HG03175 (cell line): ENCODE measurements around the gene IPO13.
A peak's percentile ranks its signal among the peaks of the same experiment; 100 is the strongest.

ENCODE experiments used
- ATAC-seq: cut with Tn5 transposase; IDR thresholded peaks from one replicate; pipeline ENCODE4 v1.9.1; 2021; ENCODE audit warnings: mild to moderate bottlenecking, moderate library complexity; ENCODE audit not compliant: unreplicated experiment

IPO13 gene, protein sequence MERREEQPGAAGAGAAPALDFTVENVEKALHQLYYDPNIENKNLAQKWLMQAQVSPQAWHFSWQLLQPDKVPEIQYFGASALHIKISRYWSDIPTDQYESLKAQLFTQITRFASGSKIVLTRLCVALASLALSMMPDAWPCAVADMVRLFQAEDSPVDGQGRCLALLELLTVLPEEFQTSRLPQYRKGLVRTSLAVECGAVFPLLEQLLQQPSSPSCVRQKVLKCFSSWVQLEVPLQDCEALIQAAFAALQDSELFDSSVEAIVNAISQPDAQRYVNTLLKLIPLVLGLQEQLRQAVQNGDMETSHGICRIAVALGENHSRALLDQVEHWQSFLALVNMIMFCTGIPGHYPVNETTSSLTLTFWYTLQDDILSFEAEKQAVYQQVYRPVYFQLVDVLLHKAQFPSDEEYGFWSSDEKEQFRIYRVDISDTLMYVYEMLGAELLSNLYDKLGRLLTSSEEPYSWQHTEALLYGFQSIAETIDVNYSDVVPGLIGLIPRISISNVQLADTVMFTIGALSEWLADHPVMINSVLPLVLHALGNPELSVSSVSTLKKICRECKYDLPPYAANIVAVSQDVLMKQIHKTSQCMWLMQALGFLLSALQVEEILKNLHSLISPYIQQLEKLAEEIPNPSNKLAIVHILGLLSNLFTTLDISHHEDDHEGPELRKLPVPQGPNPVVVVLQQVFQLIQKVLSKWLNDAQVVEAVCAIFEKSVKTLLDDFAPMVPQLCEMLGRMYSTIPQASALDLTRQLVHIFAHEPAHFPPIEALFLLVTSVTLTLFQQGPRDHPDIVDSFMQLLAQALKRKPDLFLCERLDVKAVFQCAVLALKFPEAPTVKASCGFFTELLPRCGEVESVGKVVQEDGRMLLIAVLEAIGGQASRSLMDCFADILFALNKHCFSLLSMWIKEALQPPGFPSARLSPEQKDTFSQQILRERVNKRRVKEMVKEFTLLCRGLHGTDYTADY

DNA sequence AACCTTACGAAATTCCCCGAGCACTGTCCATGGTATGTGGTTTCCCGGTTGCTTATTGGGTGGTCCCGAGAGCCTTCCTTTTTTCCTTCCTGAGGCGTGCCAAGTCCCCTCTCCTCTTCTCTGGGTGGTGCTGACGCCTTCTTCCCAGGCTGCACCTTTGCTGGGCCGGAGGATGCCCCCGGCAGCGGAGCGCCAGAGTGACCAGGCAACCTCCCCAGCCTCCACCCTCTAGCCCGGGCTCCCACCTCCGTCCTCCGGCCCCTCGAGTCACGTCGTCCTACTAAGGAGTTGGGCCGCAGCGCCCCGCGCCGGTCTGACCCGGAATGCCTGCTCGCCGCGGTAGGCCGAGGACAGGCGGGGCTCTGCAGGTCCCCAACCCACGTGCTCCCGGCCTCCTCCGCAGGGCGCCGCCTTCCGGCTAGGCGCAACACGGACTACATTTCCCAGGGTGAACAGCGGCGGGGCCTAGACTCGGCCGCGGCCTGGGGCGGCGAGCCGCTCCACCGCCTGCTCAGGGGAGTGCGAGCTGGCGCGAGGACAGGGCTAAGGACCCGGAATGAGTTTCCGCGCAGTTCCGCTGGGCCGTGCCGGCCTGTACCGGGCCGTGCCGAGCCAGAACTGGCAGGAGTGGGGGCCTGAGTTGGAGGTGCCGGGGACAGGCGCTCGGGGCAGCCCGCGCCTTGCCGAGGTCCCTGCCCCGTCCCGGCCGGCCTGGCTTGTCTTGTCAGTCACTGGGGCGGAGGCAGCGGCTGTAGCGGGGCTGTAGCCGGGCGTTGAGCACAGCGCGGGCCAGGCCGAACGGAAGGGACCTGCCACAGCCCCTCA lies at the start of gene IPO13:
Gene IPO13, plus strand, starts transcription at position 715 of the 825 bp plus-strand sequence. CDS start 651 bp downstream, outside the sequence.
- ATAC-seq, result peak; percentile 90

DNA sequence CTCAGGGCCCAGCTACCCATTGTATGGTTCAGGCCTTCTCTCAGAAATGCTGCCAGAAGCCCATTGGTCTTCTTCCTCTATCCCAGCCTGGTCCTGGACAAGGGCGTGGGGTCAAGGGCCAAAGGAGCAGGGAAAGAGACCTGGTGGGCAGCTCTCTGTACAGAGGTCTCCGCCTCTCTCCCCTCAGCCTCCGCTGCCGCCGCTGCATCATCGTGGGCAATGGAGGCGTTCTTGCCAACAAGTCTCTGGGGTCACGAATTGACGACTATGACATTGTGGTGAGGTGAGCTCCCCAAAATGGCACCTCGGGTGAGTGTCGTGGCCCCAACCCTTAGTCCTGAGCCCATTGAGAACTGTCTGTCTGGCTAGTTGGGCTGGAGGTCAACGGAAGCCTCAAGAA lies 47.8 kb upstream of the IPO13 start:
- ATAC-seq, result no peak

DNA sequence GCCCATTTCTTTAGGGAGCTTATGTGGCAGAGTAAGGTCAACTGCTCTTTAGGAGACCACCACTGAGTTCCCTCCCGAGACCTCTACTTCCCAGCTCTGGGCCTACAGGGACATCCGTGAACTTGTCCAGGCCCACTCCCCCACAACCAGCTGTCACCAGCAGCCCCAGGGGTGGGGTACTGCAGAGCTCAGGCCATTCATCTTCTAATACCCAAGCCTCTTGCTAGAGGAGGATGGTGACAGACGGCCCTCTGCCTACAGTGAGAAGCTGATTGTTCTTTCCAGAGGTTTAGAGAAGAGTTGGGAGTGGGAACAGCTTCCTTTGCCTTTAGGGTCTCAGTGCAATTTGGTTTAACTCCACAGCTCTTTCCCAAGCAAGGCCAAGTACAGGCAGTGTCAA lies 46.4 kb upstream of the IPO13 start:
- no peak for ATAC-seq

DNA sequence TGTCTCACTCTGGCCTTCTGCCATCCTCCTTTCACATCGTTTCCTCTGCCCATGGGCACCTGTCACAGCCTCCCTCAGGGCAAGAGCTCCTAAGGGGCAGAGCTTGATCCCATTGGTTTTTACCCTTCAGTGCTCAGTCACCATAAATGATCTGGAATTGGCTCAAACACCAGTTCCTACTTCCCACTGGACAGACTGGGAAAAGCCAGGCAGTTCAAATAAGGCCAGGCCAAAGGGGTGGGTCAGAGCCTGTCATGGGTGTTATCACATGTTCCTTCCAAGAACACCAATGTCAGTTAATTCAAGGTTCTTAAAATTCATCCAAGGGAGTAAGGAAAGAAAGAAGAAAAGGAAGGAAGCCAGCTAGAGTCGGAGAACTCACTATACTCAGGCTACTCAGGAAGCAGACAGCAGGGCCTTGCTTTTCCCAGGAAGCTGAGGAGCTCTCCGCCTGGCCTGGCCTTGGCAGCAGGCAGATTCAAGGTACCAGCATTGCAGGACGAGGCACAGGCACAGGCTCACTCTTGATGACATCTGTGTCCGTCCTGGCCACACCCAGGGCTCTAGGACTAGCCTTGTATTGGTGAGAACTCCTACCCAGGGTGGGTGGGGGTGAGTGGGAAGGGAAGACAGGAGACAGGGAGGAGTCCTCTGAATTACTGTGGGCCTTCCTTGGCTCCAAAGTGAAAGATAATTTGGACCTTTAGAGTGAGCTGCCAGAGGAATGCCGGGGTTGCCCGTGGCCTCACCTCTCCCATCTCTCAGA lies 45.4 kb upstream of the IPO13 start:
- ATAC-seq, result no peak

DNA sequence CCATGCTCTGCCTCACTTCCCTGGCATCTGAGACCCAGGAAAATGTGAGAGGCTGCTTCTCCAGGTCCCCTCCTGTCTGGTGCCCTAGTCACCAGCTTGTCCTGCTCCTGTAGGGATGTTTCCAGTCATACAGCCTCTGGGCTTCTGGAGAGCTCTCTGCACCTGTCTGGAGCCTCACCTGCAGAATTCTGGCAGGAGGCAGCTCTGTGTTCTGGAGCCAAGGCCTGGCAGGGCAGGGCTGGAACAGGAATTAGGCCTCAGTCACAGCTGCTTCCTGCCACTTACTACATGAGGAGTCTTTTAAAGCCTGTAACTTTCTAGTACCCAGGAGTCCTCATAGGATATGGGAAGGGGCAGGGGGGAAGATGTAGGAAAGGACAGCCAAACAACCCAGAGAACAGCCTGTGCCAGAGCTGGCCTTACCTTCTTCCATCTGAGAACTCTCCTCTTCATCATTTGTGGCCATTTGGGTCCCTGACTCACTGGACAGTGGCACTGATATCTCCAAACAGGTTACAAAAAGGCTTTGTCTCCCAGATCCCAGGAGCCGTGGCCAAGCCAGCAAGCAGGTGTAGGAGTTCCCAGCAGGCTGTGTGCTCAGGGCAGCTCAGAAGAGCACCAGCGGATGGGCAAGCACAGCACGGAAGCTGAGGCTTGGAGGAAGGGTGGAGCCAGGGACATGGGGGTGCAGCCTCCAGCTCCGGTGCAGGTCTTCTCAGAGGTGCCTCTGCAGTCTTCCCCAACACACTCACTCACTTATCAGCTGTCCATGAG lies 44.5 kb upstream of the IPO13 start:
- no peak for ATAC-seq

DNA sequence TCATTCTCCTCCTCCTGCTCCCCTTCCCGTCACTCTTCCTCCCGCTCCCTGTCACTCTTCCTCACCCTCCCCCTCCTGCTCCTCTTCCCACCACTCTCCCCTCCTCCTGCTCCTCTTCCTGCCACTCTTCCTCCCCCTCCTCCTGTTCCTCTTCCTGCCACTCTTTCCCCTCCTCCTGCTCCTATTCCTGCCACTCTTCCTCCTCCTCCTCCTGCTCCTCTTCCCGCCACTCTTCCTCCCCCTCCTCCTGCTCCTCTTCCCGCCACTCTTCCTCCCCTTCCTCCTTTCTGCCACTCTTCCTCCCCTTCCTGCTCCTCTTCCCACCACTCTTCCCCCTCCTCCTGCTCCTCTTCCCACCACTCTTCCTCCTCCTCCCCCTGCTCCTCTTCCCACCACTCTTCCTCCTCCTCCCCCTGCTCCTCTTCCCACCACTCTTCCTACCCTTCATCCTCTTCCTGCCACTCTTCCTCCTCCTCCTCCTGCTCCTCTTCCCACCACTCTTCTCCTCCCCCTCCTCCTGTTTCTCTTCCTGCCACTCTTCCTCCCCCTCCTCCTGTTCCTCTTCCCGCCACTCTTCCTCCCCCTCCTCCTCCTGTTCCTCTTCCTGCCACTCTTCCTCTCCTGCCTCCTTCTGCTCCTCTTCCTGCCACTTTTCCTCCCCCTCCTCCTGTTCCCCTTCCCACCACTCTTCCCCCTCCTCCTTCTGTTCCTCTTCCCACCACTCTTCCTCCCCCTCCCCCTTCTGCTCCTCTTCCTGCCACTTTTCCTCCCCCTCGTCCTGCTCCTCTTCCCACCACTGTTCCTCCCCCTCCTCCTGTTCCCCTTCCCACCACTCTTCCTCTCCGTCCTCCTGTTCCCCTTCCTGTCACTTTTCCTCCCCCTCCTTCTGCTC lies 41.8 kb upstream of the IPO13 start:
- no peak for ATAC-seq

DNA sequence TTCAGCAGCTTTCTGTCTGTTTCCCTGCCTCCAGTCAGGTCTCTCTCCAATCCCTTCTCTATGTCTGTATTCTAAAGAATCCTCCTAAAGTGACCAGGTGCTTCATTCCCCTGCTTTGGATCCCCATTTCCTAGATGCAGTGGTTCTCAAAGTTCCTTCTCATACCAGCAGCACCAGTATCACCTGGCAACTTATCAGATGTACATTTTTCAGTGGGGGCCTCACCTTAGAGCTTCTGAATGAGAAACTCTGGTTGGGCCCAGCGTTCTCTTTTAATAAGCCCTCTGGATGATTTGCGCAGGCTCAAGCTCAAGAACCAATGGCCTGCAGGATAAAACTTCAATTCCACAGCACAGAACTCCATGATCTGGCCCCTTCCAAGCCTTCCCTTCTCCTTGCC lies 38.5 kb upstream of the IPO13 start:
- ATAC-seq, result no peak

DNA sequence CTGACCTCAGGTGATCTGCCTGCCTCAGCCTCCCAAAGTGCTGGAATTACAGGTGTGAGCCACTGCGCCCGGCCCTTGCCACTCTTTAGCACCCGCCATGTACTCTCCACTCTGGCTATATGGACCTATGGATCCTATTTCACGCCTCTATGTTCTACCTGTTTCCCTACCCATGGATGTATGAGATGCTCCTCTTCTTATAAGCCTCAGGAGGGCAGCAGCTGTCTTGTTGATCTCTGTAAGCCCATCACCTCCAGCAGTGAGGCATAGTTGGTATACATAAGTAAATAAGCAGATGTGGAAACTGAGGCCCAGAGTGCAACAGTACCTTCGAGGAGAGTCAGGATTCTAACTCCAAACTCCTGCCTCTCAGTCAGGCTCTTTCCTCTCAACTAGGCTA lies 37.9 kb upstream of the IPO13 start:
- ATAC-seq, result no peak

DNA sequence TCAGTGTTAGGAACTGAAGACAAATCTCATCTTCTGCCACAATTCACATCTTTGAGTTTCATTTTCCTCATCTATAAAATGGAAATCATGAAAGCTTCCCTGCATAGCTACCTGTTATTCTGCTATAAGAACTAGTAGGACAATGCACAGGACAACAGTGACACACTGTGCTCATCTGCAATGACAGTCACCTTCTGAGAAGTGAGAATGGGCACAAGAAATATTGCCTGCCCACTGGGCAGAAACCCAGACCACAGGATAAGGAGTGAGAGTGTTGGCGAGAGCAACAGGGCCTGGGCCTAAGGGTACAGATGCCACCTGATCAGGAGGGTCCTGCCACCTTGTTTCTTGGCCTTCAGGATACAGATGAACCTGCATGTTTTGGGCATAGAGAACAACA lies 36.4 kb upstream of the IPO13 start:
- ATAC-seq, result no peak

DNA sequence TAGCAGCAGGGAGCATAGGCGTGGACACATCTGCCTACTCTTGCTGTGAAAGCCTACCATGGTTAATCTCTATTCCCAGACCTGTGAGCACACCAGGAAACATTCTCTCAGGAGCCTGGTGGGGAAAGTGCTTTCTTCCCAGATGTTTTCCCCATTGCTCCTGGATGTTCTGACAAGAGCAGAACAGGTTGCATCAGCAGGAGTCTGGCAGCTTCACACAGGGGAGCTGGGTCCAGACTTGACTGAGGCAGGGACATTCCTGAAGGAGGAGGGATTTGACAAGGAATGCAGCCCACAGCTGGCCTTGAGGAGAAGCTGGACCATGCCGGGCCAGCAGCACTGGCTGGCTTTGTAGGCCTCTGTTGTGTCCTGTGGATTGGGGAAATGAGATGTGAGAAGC lies 34.1 kb upstream of the IPO13 start:
- ATAC-seq, result no peak

DNA sequence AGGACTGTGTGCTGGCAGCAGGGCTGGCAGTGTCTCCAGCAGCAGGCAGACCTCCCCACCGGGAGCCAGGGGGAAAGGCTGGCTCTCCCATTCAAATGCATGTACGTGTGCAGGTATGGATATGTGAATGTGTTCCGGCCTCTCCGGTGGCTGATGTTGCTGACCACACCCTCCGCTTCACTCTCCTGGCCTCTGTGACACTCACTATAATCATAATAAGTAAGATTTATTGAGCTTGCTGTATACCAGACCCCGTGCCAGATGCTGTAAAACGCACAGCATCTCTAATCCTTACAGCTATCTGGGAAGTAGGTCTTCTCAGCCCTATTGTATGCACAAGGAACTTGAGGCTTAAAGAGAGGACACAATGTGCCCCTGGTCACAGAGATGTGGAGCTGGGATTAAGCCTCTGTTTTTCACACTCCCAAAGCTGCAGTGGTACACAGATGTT lies 33.7 kb upstream of the IPO13 start:
- no peak for ATAC-seq

DNA sequence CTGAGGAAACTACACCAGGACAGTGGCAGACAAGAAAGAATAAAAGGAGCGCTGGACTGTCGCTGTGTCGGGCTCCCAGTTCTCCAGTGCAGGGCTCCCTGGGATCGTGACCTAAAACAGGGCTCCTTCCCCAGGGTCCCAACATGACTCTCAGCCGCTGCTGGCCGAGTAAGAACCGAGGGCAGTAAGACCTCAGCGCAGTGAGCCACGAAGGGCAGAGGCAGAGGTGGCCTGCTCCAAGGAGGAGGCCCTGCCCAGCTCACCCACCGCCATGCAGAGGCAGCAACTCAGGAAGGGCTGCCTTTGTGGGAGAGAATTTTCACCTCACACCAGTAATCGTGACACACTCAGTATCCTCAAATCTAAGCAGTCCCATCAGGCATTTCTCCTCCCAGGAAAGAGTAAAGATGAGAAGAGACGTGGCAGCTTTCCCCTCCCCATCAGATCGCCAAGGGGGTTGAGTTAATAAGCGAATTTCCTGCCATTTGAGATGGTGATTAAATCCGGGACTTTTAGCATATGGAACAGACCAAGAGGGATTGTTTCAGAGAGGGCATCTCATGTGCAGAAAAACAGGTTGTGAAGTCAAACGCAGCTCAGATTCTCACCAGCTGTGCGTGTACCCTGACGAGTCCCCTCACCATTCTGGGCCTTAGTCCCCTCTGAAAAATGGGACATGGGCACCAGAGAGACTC lies 32.9 kb upstream of the IPO13 start:
- ATAC-seq, result no peak

DNA sequence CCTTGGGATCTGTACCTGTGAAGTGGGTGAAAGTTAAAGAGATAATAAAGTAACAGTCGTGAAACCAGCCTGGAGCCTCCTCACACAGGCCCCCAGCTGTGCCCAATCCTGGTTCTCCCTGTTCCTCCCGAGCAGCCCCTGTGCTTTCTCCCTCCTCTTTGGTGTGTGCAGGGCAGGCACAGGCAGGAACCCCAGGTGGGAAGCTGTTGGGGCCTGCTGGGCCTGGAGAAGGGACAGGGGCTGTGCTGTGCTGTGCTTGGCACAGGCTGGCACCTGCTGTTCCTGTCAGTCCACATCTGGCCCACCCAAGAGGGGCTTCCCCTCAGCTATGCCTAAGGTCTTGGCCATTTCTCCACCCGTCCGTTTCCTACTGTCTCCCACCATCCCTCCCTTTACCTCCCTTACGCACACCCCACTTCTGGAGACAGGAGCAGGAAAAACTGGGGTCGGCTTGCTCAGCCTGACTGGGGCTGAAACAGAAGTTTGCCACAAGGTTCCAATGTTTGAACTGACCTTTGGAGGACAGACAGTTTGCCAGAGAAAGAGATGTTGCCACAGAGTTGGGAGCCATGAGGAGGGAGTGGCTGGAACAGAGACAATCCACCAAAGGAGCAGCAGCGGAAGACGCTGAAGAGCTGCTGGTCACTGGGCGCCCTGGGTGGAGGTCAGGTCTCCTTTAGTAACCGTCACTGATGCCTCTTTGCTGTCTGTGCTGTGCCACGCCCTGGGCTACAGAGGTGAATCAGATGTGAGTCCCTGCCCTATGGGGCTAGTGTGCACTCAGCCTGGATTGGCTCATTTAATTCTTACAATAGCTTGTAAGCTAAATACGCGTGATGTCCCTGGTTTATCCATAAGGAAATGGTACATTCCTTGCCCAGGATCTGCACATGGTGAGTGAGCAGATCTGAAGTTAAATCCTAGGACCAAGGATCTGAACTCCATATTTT lies 31.9 kb upstream of the IPO13 start:
- no peak for ATAC-seq

DNA sequence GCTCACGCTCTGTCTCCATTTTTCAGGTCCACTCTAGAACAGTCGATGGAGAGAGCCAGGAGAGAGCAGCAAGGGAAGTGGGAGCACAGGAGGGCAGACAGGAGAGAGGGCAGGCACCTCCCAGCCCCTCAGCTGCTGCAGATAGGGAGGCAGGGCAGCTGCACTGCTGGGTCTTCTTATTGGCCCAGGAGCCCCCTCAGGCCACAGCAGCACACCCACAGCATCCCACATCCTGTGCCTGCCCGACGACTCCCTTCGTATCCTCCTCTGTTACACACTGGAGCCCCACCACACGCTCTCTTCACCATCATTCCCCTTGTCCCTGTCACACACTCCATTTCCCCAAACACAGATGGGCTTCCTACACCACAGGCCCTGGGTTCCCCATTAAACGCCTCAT lies 26.8 kb upstream of the IPO13 start:
- no peak for ATAC-seq

DNA sequence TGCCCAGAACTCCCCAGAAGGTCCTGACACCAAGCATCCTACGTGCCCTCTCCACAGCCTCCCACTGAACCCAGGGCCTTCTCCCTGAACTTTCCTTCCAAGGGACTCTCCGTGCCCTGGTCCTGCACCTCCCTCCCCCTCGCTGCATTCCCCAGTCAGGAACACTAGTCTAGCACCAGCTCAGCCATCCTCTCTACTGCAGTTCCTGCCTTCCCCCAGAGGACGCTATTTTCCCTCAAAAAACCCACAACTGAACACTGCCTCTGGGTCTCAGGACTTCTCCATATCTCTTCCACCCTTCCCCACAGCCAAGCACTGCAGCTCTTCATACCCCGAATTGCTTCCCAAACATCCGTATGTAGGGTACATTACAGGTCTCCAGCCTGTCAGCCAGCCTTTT lies 25.7 kb upstream of the IPO13 start:
- no peak for ATAC-seq

DNA sequence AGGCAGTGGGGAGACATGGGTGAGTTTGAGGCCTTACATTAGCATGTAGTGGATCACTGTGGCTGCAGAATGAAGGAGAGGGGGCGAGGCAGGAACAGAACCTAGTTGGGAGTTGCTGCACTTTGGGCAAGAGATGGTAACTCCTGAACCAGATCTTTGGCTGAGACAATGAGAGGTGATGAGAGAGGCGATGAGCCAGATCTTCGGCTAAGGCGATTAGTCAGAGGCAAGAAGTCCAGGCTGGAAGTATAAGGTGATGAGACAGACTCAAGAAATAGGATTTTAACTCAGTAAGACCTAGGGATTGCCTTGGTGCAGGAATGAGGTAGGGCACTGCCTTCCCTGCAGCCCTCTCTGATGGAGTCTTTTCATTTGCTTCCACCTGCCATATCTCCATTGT lies 22.2 kb upstream of the IPO13 start:
- ATAC-seq, result no peak

DNA sequence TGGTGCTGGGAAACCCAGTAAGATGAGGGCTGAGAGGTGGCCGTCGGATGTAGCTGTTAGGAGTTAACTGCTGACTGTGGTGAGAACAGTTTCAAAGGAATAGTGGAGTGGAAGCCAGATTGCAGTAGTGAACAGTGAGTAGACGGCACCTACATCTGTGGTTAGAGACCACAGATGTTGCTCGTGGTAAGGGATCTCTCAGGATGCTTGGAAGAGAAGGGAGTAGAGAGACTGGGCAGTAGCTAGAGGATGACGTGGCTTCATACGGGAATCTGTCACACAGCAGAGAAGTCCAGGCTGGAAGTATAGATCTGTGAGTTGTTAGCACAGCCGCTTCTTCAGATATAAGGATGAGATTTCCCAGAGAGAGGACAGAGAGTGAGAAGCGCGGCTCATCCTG lies 20.9 kb upstream of the IPO13 start:
- no peak for ATAC-seq
